Measurements from ENCODE around the gene RTL1.

Gene RTL1

DNA sequence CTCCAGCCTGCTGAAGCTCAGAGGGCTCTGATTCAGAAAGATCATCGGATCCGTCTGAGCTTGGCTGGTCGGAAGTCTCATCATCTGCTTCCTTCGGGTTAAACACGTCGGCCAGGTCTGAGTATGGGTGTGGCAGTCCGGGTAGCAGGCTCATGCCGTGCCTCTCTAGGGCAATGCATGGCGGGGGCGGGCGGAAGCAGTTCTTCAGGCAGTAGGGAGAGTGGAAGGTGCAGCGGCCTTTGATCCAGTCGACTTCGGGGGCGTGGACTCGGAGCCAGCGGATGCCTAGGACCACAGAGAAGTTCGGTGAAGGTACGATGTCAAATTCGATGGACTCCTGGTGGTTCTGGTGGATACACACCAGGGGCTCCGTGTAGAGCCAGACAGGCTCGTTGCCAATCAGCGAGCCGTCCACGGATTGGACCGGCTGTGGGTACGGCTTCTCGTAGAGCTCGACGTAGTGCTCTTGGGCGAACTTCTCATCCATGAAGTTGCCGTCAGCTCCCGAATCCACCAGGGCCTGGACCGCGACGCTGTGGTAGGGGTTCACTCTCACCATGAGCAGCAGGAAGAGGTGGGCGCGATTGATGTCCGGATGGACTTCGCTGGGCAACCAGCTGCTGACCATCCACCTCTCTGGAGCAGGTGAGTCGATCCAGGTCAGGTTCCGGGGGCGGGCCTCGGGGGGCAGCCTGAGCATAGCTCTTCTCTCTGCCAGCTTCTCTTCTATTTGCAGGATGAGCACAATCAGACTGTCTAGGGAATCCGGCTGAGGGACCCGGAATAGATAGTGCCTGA, 20.3 kb downstream of the RTL1 start:
- Histone ChIP-seq H3K27me3 (peaks cover 0 to 10% of the 10 kb centered on the region in 2 donors), H3K4me3 (no peak overlapping the region), H3K36me3 (no peaks in the 10 kb centered on the region), H3K27ac (no peak overlapping the region), H3K9me3 (peaks cover 0 to 4% (median 4%) of the 10 kb centered on the region in 3 donors), H3K4me1 (no peaks in the 10 kb centered on the region)
- TF ChIP-seq, protein P1, sequence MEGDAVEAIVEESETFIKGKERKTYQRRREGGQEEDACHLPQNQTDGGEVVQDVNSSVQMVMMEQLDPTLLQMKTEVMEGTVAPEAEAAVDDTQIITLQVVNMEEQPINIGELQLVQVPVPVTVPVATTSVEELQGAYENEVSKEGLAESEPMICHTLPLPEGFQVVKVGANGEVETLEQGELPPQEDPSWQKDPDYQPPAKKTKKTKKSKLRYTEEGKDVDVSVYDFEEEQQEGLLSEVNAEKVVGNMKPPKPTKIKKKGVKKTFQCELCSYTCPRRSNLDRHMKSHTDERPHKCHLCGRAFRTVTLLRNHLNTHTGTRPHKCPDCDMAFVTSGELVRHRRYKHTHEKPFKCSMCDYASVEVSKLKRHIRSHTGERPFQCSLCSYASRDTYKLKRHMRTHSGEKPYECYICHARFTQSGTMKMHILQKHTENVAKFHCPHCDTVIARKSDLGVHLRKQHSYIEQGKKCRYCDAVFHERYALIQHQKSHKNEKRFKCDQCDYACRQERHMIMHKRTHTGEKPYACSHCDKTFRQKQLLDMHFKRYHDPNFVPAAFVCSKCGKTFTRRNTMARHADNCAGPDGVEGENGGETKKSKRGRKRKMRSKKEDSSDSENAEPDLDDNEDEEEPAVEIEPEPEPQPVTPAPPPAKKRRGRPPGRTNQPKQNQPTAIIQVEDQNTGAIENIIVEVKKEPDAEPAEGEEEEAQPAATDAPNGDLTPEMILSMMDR (IDR thresholded peaks at IDR 0.05), result no peak
- intact Hi-C loops (cut with DNase I; ENCODE audit: low total_unique reads), result no loop called here
- no peak for DNase-seq

DNA sequence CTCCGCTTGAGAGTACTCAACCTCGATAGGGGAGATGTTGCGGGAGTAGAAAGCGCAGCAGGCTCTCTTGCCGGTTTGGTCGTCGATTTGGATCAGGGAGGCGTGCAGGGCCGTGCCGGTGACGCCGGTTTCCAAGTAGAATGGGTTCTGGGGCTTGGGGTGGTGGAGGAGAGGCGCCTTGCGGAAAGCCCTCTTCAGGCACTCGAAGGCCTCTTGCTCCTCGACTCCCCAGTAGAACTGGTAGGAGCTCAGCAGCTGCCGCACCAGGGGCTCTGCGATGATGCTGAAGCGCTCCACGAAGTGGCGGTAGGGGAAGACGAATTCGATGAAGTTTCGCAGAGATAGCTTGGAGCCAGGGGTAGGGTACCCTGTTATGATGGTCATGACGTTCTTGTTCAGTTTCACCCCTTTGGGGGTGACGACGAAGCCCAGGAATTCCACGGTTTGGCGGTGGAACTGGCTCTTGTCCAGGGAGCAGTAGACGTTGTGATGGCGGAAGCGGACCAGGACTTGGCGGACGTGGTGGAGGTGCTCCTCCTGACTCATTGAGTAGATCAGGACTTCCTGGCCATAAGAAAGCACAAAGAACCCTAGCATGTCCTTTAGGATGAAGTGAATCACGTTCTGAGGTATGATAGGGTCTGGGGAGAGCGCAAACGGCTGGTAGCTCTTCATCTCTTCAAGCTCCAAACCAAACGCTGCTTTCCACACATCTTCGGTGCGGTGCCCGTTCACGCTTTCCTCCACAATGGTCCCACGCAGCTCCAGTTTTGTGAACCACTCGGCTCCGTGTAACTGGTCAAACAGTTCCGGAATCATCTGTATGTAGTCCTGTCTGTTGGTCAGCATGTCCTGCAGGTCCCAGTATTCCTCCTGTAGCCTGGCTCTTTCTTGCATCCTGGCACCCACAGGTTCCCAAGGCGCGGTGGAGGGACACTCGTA, 21.2 kb downstream of the RTL1 start:
- Histone ChIP-seq H3K9me3 (peaks cover 0 to 4% (median 4%) of the 10 kb centered on the region in 3 donors), H3K27me3 (peaks cover 0 to 12% of the 10 kb centered on the region in 2 donors), H3K27ac (no peak overlapping the region), H3K36me3 (no peaks in the 10 kb centered on the region), H3K4me3 (no peak overlapping the region), H3K4me1 (no peaks in the 10 kb centered on the region)
- no peak for DNase-seq
- intact Hi-C loops (cut with DNase I; ENCODE audit: low total_unique reads), result no loop called here
- TF ChIP-seq, protein P1 (IDR thresholded peaks at IDR 0.05), result no peak

DNA sequence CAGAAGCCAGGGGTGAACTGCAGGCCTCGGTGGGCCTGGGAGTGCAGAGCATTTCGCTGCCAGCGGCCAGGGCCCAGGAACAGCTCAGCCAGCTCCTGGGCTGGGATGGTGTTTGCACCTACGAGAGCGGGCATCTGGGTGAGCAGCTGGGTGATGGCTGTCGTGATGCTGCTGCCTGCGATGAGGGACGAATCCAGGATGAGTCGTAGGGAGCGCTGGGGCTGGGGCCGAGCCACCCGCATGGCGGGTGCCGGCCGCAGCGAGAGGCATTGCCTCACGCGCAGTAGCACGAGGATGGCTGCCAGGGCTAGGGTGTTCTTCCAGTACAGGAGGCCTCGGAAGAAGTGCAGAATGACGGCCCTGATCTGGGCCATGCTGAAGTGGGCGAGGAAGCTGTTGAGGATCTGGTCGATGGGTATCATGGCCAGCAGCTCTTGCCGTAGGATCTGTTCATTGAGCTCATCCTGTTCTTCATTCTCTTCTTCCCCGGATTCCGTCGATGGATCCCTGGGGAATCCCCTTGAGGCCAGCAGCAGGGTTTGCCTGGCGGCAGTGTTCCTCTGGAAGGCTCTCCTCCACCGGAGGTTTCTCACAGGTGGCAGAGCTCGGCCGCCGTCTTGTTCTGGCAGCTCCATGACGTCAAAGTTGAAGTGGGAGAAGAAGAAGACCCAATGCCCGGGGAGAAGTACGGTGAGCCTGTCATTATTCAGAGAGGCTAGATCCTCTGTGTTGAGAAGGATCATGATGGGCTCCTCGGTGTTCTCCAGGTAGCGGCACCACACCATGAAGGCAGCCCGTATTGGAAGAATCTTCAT, 22.1 kb downstream of the RTL1 start:
- intact Hi-C loops (cut with DNase I; ENCODE audit: low total_unique reads), result no loop called here
- H3K4me3 ChIP-seq, result no peak overlapping the region
- TF ChIP-seq, protein P1 (IDR thresholded peaks at IDR 0.05), result no peak
- H3K27me3 ChIP-seq, result peaks cover 0 to 14% of the 10 kb centered on the region in 2 donors
- DNase-seq, result no peak
- no peak overlapping the region for H3K27ac ChIP-seq
- no peaks in the 10 kb centered on the region for H3K36me3 ChIP-seq
- no peaks in the 10 kb centered on the region for H3K4me1 ChIP-seq
- peaks cover 0 to 4% (median 4%) of the 10 kb centered on the region in 3 donors for H3K9me3 ChIP-seq

DNA sequence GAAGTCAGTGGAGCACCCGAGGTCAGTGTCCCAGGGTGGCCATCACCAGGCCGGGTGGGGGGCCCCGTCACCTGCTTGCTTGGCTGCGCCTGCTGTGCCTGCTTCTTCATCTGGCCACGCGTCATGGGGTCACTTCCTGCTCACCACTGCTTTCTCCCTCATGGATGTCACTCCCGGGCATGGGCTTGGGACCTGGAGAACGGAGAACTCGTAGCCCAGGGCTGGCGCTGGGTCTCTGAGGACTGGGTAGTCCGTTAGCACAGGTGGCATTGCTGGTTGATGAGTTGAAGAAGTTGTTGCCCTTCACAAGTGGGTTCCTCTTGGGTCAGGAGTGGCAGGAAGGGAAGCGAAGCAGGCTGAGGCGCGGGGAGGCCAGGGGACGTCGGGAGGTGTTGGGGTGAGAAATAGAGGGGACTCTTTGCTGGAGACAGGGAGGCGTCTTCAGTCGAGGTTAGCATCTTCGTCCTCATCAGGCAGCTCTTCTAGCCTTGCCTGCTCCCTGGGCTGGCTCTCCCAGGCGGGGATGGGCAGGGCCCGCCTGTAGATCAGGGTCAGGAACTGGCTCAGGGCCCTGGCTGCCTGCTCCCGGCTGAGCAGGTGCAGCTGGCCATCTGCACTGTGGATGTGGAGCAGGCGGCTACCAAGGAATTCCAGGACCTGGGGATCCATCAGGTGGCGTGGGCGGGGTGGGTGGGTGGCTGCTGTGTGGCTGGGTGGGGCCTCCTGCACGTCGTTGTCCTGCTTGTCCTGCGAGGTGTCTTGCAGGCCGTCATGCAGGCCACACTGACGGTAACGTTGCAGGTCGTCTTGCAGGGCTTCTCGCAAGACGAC, 23.0 kb downstream of the RTL1 start:
- Histone ChIP-seq H3K27me3 (peaks cover 0 to 16% of the 10 kb centered on the region in 2 donors), H3K27ac (no peak overlapping the region), H3K4me1 (no peaks in the 10 kb centered on the region), H3K4me3 (no peak overlapping the region), H3K9me3 (peaks cover 0 to 4% (median 4%) of the 10 kb centered on the region in 3 donors), H3K36me3 (no peaks in the 10 kb centered on the region)
- DNase-seq, result no peak
- TF ChIP-seq, protein P1 (IDR thresholded peaks at IDR 0.05), result no peak
- intact Hi-C loops (cut with DNase I; ENCODE audit: low total_unique reads), result no loop called here
